ENCODE measurements around the gene CFAP410.
"Not testable (repeated sequence)": the region's sequence is repeated elsewhere in the genome, so short reads cannot be mapped to it uniquely, and the experiment has no call there.

CFAP410 gene

DNA sequence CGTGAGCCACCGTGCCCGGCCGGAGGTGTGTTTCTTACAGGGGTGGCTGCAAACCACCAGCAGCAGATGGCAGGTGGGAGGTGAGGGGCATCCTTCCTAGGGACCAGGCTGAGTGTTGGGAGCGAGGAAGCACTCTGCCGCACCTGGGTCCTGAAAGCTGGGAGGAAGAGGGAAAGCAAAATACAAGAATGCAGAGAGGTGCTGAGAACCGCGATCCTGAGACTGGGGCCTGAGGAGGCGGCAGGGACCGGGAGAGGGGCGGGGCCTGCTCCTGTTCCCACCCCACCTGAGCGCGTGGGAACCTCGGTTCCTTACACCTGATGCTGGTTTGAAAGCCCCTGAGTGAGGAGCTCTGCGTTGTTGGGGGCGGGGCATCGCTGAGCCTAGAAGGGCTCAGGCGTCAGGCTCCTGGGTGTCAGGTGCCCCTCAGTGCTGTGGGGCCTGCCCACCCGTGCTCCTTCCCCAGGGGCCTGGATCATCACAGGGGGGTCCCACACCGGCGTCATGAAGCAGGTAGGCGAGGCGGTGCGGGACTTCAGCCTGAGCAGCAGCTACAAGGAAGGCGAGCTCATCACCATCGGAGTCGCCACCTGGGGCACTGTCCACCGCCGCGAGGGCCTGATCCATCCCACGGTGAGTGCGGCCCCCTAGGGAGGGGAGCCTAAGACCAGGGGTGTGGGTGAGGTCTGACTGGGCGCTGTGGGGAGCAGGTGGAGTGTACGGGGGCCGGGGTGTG, 29.7 kb upstream of the CFAP410 start:
- DNase-seq (ENCODE audit: low spot score): no peak

- no peak for DNase-seq (ENCODE audit: low spot score)
These were observed 27.5 kb upstream of the CFAP410 start for GRCh38 chr21:44366586-44367211.

- no peak for DNase-seq (ENCODE audit: low spot score)
These were observed 26.9 kb upstream of the CFAP410 start for GRCh38 chr21:44365967-44366585.

- DNase-seq (ENCODE audit: low spot score): no peak
These were observed 26.2 kb upstream of the CFAP410 start for GRCh38 chr21:44365251-44365966.

DNA sequence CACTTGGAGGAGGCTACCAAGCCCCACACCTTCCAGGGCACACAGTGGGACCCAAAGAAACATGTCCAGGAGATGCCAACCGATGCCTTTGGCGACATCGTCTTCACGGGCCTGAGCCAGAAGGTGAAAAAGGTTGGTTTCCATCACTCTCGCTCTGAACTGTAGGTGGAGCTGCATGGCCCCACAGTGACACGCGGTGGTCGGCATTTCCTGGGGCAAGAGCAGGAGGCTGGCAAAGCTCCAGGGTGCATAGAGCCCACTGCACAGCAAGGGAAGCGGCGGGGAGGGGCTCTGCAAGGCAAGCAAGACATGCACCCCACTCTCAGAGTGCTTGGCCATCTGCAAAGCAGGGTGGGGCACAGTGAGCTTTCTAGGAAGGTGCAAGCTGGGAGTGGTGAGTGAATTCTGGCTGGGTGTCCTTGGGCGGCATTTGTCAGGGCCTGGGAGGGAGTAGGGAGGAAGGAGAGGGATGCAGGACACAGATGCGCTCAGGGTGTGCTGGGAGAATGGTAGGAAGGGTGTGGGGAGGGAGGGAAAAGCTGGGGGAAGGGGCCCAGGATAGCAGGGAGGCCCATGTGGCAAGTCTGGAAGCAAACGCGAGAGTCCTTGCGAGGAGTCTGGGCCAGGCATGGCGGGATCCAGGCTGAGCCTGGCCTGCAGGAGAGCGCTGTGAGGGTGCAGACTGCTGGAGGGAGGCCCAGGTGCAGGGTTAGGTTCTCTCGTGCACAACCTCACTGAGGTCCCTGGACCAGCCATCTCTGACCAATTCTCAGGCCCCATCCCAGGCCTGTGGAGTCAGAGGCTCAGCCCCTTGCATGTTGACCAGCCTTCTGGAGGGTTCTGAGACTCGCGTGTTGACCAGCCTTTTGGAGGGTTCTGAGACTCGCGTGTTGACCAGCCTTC, 25.2 kb upstream of the CFAP410 start:
- DNase-seq (ENCODE audit: low spot score): no peak

DNA sequence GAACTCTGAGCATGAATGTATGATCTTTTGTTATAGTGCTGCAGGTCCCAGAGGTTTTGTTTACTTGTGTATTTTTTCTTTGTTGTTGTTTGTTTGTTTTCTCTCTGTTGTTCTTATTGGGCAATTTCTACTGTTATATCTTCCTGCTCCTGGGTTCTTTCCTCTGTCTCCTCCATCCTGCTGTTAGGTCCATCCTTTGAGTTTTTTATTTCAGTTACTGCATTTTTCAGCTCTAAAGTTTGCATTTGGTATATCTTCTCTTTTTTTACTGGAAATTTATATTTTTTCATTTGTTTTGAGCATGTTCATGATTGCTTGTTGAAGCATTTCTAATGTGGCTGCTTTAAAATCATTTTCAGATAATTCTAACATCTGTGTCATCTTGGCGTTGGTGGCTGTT, 24.1 kb upstream of the CFAP410 start:
- DNase-seq (ENCODE audit: low spot score): no peak

DNA sequence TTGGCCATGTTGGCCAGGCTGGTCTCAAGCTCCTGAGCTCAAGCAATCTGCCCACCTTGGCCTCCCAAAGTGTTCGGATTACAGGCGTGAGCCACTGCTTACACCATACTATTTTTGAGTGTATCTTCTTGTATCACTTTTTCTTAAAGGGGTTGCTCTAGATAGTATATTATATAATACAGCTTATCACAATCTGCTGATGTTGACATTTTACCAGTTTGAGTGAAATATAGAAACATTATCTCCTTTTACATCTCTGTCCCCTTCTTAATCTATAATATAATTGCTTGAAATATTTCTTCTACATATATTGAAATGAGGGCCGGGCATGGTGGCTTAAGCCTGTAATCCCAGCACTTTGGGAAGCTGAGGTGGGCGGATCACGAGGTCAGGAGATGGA, 22.7 kb upstream of the CFAP410 start:
- not testable (repeated sequence) for DNase-seq (ENCODE audit: low spot score)

GRCh38 chr21:44360159-44360558, 21.0 kb upstream of the CFAP410 start:
- no peak for DNase-seq (ENCODE audit: low spot score)

- no peak for DNase-seq (ENCODE audit: low spot score)
These were observed 20.2 kb upstream of the CFAP410 start for GRCh38 chr21:44359396-44359795.

- no peak for DNase-seq (ENCODE audit: low spot score)
These were observed 18.1 kb upstream of the CFAP410 start for GRCh38 chr21:44357064-44357837.

DNA sequence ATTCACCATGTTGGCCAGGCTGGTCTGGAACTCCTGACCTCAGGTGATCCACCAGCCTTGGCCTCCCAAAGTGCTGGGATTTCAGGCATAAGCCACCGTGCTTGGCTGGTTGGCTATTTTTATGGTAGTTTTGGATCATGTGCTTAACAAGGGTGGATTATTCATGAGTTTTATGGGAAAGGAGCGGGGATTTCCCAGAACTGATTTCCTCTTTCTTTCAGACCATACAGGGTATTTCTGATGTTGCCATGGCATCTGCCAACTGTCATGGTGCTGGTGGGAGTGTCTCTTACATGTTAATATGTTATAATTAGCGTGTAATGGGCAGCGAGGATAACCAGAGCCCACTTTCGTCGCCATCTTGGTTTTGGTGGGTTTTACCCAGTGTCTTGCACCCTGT, 17.4 kb upstream of the CFAP410 start:
- no peak for DNase-seq (ENCODE audit: low spot score)

- DNase-seq (ENCODE audit: low spot score): no peak
These were observed 17.0 kb upstream of the CFAP410 start for GRCh38 chr21:44356160-44356559.

DNA sequence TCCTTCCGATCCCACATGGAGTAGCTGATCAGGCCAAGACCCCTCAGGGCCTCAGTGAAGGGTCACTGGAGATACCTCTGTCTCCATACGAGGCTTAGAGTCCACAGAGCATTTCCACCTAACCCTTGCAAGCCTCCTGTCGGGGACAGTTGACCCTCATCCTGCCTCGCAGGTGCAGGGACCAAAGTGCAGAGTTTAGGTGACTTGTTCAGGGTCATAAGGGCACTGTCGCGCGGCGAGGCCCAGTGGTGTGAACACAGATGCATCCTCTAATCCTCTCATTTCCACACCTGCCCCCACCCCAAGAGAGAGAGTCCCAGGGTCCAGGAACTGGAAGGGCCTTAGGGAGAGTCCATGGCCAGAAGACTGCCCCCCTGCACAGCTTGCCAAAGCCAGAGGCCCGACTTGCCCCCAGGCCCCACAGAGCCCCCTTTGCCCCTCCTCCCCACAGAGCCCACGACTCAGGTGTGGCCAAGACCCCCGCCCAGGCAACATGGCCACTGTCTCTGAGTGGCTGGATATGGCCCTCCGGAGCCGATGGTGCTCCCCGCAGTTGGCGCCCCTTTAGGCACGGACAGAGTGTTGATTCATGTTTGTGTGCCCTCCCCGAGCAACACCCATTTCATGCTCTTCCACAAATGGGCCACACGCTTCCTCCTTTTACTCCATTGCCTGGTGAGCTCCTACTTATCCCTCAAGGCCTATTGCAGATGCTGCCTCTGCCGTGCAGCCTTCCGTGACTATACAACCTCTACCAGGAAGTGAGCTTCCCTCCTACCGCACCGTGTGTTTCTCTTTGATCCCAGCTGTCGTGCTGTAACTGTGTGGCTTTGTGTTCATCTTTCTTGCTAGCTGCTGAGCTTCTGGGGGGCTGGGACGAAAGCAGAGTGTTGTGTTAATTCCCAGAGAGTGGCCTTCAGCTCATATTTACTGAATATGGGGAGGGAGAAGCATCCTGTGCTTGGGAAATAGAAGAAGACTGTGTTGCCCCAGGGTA, 15.9 kb upstream of the CFAP410 start:
- no peak for DNase-seq (ENCODE audit: low spot score)

GRCh38 chr21:44354001-44354405, 14.8 kb upstream of the CFAP410 start:
- DNase-seq (ENCODE audit: low spot score): no peak

GRCh38 chr21:44353191-44353970, 14.2 kb upstream of the CFAP410 start, which contains the start of gene TRPM2:
Gene TRPM2 (plus strand): TSS chr21:44353621. CDS start chr21:44353701, 80 bp downstream.
- no peak for DNase-seq (ENCODE audit: low spot score)

- DNase-seq (ENCODE audit: low spot score): no peak
These were observed 13.2 kb upstream of the CFAP410 start for GRCh38 chr21:44352253-44352860.

DNA sequence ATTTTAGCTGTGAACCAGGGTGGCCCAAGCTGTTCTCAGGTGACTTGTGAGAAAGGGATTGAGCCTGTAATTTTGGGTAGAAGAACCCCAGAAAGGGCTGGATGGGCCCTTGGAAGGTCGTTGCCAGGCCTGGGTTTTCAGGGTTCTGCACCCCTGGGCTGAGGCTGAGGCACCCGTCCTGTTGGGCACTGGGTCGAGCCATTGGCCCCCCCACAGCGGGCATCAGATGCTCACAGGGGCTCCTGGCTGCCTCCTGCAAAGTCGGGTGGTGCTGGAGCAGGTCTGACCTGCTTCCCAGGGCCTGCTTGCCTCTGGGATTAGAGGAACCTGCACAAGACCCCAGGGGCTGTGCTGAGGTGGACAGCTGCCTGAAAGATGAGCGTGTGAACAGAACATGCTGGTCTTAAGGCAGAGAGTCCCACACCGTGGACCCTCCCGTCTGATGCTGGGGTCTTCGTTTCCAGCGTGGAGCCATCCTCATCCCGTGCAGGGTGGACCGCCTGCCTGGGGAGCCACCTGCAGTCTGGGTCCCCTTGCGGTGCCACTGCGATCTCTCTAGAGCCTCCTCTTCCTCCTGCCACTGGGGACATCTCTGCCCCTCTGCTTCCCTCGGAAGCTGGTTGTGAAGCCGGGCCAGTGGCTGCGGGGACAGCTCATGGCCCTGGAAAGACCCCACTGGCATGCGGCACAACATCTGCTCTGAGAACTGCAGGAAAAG, 12.5 kb upstream of the CFAP410 start:
- no peak for DNase-seq (ENCODE audit: low spot score)

Measured in germinal center (tissue), 1 donor.